ELR (cell line): Measurements from ENCODE around the gene EEFSEC.
A peak's percentile ranks its signal among the peaks of the same experiment; 100 is the strongest.

ENCODE experiments used
- DNase-seq: peaks from one replicate; pipeline ENCODE4 v3.0.0-alpha.2; 2015; ENCODE audit warnings: low read depth

Gene EEFSEC

GRCh38 chr3:128369881-128370642 is 216.8 kb downstream of the EEFSEC start:
- no peak for DNase-seq

- no peak for DNase-seq
Measured at GRCh38 chr3:128372281-128372680, 219.0 kb downstream of the EEFSEC start.

- no peak for DNase-seq
Measured at GRCh38 chr3:128372707-128373533, 219.6 kb downstream of the EEFSEC start.

- no peak for DNase-seq
Measured at GRCh38 chr3:128374746-128375445, 221.6 kb downstream of the EEFSEC start.

GRCh38 chr3:128376516-128376915 is 223.2 kb downstream of the EEFSEC start:
- DNase-seq, result no peak

DNA sequence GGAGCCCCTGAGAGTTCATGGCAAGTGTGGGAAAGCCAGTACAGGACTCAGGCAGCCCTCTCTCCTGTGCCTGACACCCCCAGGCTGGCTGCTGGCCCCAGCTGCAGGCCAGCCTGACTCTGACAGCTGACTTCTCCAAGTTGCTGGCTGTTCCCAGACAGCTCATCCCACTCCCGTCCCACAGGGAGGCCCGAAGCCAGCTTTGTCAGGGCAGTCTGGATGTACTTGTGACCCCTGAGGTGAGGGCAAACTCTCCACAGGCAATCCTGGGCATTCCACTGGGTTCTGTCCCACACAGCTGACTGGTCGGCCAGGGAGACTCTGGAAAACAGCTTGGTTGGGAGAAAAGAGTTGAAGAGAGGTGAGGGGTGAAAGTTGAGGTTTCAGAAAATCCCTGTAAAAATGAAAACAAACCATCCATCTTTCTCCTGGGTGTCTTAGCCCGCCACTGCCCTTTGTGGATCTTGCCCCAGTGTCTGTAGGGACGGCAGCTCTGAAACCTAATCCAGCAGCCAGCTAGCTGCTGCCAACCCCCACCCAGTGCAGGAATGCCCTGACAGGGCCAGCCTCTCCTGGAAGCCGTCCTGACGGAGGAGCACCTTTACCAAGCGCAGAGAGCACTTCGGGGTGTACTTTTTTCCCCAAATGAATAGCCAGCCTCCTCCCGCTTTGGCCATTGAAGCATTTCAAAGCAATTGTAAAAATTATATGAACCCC is 225.5 kb downstream of the EEFSEC start:
- no peak for DNase-seq

GRCh38 chr3:128379367-128380160 is 226.3 kb downstream of the EEFSEC start:
- DNase-seq, result peak; percentile 8

DNA sequence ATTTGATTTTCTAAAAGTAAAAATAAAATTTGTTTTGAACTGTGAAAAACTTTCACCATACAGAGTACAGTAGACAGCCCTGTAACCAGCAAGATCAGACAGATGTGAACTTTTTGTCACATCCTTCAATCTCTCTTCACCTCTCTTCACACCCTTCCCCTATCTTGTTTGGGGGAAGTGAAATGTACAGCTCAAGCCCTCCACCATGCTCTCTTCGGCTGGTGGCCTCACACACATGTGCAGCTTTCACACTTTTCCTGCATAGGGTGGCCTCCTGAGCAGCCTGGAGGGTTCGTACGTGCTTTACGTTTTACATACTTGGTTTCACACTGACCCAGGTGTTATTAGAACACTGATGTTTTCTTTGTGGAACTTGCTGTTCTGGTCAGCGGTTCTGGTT is 227.0 kb downstream of the EEFSEC start:
- DNase-seq, result no peak

GRCh38 chr3:128380719-128381118 is 227.4 kb downstream of the EEFSEC start:
- DNase-seq, result no peak

- no peak for DNase-seq
Measured at GRCh38 chr3:128381609-128382008, 228.3 kb downstream of the EEFSEC start.

- no peak for DNase-seq
Measured at GRCh38 chr3:128382221-128382807, 229.0 kb downstream of the EEFSEC start.

GRCh38 chr3:128383316-128384235 is 230.3 kb downstream of the EEFSEC start:
- peak; percentile 68 for DNase-seq

DNA sequence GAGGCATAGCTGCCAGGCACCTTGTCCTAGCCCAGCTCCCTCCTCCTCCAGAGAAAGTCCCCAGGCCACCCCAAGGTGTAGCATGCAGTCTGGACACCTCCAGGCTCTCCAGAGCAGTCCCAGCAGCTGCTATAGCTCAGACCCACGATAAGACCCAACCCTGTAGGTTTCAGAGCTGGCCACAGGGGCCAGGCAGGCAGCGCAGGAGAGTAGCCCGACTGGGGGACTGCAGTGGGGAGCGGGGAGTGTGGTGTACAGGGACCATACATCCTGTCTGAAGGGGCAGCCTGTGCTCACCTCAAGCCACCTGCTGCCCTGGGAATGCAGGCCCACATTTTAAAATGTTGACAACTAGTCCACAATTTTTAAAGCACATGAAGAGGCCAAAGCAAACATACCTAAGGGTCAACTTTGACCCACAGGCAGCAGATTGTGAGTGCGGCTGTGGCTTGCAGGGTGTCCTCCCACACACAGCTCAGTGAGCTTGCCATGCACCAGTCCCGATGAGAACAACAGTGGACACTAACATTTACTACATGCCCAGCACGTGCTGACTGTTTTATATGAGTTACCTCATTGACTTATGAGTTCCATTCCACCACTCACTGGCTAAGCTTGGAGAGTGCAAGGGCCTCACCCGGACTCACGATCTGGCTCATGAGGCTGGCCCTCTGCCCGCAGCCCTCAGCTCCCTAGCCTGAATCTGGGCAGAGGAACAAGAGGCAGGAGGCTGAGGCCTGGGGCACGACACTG is 232.0 kb downstream of the EEFSEC start:
- no peak for DNase-seq

- no peak for DNase-seq
Measured at GRCh38 chr3:128388932-128389331, 235.7 kb downstream of the EEFSEC start.

DNA sequence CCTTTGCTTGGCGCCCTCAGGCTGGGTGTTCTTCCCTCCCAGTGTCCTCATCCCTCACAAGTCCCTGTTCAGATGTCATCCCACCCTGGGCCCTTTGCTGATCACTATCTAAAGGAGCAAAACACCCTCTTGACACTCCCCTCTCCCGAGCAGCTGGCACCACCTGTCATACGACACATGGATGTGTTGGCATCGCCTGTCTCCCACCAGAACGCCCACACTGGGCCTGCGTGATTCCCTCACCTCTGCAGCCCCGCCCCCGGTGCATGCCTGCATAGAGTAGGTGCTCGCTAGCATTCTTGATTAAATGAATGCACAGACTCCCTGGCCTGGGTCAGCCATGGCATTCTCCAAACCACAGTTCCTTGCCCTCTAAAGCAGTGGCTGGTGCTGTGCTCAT is 237.6 kb downstream of the EEFSEC start:
- no peak for DNase-seq

DNA sequence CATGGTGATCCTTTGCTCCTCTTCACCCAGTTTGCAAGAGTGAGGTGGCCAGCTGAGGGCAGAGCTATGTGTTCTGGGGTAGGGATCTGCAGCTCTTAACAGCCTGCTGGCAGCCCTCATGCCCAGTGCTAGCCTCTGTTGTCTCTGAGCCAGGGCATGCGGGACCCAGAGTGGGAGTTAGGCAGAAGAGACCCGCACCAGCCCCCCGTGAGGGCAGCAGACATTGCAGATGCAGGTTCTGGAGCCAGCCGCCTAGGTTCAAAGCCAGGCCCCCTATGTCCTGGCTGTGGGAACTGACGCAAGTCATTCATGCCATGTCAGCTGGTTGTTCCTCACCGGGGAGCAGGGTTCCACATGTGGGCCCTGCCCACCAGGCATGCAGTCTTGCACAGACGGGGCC is 238.7 kb downstream of the EEFSEC start:
- no peak for DNase-seq

- DNase-seq, result no peak
Measured at GRCh38 chr3:128392818-128393544, 239.7 kb downstream of the EEFSEC start.

- no peak for DNase-seq
Measured at GRCh38 chr3:128394033-128394432, 240.8 kb downstream of the EEFSEC start.
